ENCODE results near the gene DHRS11.

GRCh38 chr17:36610474-36610873, 18.8 kb downstream of the DHRS11 start:
- TF ChIP-seq CTCF (IDR thresholded peaks at IDR 0.05): no peak
- no peak for TF ChIP-seq POLR2A (IDR thresholded peaks at IDR 0.05)
- TF ChIP-seq EP300 (IDR thresholded peaks at IDR 0.05): no peak
